BE2C (cell line): ENCODE data around the gene PPP2R3A.

Experiments used
- DNase-seq: peaks from one replicate; pipeline ENCODE4 v3.0.0-alpha.2; 2020
- H3K27me3 ChIP-seq: fragments of 250-450 bp; sonication (Bioruptor Pico); 2 replicates; pipeline ENCODE4 v1.5.1; 2020; ENCODE audit warnings: mild to moderate bottlenecking
- H3K36me3 ChIP-seq: fragments of 250-450 bp; sonication (Bioruptor Pico); 2 replicates; pipeline ENCODE4 v1.5.1; 2020; ENCODE audit warnings: mild to moderate bottlenecking
- H3K4me1 ChIP-seq: fragments of 250-450 bp; sonication (Bioruptor Pico); 2 replicates; pipeline ENCODE4 v1.5.1; 2020
- H3K4me3 ChIP-seq: 2 replicates; pipeline ENCODE4 v1.5.1; 2011; ENCODE audit warnings: low read depth, low read length
- H3K9me3 ChIP-seq: fragments of 250-450 bp; sonication (Bioruptor Pico); 2 replicates; pipeline ENCODE4 v1.5.1; 2020
- TF ChIP-seq, protein P1 (sequence below): IDR thresholded peaks from 2 replicates; pipeline ENCODE4 v1.5.1; 2012; ENCODE audit warnings: mild to moderate bottlenecking, low read depth, low read length

PPP2R3A gene

DNA sequence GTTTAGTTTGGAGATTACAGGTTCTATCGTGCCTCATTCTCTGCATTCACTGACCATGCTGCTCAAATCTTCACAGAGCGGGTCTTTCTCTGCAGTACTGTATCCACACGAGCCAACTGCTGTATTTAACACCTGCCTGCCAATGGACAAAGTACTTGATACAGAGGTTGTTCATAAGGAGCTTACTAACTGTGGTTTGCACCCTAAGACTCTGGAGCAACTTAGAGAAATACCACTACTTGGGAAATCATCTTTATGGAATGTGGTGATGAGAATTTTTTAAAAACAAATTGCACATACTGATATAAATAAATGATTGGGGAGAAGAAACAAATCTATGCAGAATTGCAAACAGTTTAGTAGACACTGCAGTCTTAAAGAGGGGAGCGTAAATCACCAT is 90.0 kb downstream of the PPP2R3A start:
- TF ChIP-seq, protein P1, sequence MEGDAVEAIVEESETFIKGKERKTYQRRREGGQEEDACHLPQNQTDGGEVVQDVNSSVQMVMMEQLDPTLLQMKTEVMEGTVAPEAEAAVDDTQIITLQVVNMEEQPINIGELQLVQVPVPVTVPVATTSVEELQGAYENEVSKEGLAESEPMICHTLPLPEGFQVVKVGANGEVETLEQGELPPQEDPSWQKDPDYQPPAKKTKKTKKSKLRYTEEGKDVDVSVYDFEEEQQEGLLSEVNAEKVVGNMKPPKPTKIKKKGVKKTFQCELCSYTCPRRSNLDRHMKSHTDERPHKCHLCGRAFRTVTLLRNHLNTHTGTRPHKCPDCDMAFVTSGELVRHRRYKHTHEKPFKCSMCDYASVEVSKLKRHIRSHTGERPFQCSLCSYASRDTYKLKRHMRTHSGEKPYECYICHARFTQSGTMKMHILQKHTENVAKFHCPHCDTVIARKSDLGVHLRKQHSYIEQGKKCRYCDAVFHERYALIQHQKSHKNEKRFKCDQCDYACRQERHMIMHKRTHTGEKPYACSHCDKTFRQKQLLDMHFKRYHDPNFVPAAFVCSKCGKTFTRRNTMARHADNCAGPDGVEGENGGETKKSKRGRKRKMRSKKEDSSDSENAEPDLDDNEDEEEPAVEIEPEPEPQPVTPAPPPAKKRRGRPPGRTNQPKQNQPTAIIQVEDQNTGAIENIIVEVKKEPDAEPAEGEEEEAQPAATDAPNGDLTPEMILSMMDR, result no peak

DNA sequence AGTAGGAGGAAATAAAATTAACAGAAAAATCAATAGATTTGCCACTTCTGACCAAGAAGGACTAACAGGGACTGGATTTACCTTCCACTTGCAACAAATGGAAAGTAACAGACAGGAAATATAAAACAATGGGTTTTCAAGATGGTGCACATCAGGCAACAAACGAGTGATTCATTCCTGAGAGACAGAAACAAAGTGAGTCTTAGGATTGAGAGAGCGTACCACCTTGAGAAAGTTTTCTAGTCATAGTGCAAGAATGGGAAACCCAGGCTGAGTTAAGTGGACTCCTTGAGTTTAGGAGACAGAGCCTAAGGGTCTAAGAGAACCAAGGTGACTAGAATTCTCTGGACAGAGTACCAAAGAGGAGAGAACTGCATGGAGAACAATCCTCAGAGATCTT is 101.7 kb downstream of the PPP2R3A start:
- no peak for DNase-seq
- Histone ChIP-seq H3K9me3 (no peaks in the 10 kb centered on the region), H3K36me3 (no peaks in the 10 kb centered on the region), H3K4me3 (no peak overlapping the region), H3K27me3 (no peaks in the 10 kb centered on the region), H3K4me1 (no peaks in the 10 kb centered on the region)
- TF ChIP-seq, protein P1, result no peak

More for the DNA sequence above, 90.0 kb downstream of the PPP2R3A start:
- H3K4me3 ChIP-seq, result no peak overlapping the region
- H3K36me3 ChIP-seq, result no peaks in the 10 kb centered on the region
- H3K4me1 ChIP-seq, result no peaks in the 10 kb centered on the region
- H3K9me3 ChIP-seq, result no peaks in the 10 kb centered on the region
- no peak for DNase-seq
- peaks cover 10% of the 10 kb centered on the region; the same call in 1 of the 2 replicates for H3K27me3 ChIP-seq

DNA sequence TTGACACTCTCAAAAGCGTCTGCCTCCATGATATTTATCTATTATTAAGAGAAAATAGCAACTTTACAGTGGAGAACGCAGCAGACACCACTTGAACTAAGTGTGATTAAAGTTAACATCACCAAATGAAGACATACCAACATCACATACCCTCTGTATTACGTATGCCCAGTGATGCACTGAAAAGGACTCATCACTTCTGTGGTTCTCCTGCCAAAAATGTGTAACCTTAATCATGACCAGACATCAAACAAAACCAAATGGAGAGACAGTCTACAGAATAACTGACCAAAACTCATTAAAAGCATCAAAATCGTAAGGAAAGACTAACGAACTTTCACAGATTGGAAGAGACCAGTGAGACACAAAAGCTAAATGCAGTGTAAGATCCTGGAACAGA is 103.2 kb downstream of the PPP2R3A start:
- H3K4me3 ChIP-seq, result no peak overlapping the region
- H3K36me3 ChIP-seq, result no peaks in the 10 kb centered on the region
- TF ChIP-seq, protein P1, result no peak
- H3K27me3 ChIP-seq, result no peaks in the 10 kb centered on the region
- no peaks in the 10 kb centered on the region for H3K4me1 ChIP-seq
- no peak for DNase-seq
- H3K9me3 ChIP-seq, result no peaks in the 10 kb centered on the region

DNA sequence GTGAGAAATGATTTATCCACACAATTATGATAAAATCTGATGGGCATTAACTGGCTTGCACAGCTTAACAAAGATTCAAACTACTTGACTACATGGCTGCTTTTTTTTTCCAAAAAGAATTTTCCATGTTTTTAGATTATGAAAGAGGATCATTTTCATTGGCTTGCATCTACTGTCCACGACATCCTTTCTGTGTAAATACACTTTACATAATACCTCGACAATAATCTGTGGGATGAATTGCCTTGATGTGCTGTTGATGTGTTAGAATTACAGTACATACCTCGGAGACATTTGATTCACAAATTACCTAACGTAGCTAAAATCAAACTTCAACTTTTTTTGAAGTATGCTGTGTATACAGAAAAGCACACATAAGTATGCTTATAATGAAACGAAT is 104.4 kb downstream of the PPP2R3A start:
- Histone ChIP-seq H3K9me3 (no peaks in the 10 kb centered on the region), H3K4me1 (no peaks in the 10 kb centered on the region), H3K27me3 (no peaks in the 10 kb centered on the region), H3K36me3 (no peaks in the 10 kb centered on the region), H3K4me3 (no peak overlapping the region)
- TF ChIP-seq, protein P1, result no peak
- DNase-seq, result no peak

GRCh38 chr3:136070334-136070733 is 104.8 kb downstream of the PPP2R3A start:
- TF ChIP-seq, protein P1, result no peak
- no peaks in the 10 kb centered on the region for H3K27me3 ChIP-seq
- no peaks in the 10 kb centered on the region for H3K36me3 ChIP-seq
- no peak overlapping the region for H3K4me3 ChIP-seq
- DNase-seq, result no peak
- H3K4me1 ChIP-seq, result no peaks in the 10 kb centered on the region
- no peaks in the 10 kb centered on the region for H3K9me3 ChIP-seq

GRCh38 chr3:136070953-136071949 is 105.7 kb downstream of the PPP2R3A start:
- Histone ChIP-seq H3K9me3 (no peaks in the 10 kb centered on the region), H3K4me1 (peaks cover 2% of the 10 kb centered on the region; the same call in 1 of the 2 replicates), H3K4me3 (no peak overlapping the region), H3K36me3 (no peaks in the 10 kb centered on the region), H3K27me3 (no peaks in the 10 kb centered on the region)
- no peak for DNase-seq
- TF ChIP-seq, protein P1, result no peak
